SHP77 (cell line): ENCODE results near the gene IFITM5.
"Not testable (repeated sequence)": the region's sequence is repeated elsewhere in the genome, so short reads cannot be mapped to it uniquely, and the experiment has no call there.

ENCODE experiments used
- DNase-seq, 2 experiments: peaks; one replicate each; lab custom pipeline; 2025; lab: John Stamatoyannopoulos, UW

Gene IFITM5

GRCh38 chr11:312092-312816 is 12.9 kb upstream of the IFITM5 start:
- no peak for DNase-seq

DNA sequence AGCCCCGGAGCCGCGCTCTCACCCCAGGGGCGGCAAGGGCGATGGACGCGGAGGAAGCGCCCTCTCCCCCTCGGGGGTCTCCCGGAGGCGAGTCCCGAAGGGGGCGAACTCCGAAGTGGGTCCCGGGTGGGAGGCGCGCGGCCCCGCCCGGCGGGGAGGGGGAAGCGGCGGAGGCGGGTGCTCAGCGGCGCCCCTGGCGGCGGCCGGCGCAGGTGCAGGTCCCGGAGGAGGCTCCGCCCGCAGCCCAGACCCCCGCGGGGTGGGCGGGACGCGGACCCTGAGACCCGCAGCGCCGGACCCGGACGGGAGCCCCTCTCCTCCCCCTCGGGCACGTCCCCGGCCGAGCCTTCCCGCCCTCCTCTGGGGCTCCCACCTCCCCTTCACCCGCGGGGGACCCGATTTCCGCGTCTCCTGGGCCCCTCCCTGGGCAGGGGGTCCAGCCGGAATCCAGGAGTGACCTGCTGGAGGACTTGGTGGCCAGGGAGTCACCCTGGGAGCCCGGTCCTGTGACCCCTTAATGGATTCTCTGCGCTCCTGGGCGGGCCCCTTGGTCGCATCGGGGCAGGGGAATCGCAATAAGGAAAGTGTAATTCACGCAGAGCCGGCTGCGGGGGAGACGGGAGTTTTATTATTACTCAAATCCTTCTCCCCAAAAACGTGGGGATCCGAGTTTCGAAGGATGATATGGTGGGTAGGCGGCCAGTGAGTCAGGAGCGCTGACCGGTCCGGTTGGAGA is 11.9 kb upstream of the IFITM5 start:
- DNase-seq, result not testable (repeated sequence)

DNA sequence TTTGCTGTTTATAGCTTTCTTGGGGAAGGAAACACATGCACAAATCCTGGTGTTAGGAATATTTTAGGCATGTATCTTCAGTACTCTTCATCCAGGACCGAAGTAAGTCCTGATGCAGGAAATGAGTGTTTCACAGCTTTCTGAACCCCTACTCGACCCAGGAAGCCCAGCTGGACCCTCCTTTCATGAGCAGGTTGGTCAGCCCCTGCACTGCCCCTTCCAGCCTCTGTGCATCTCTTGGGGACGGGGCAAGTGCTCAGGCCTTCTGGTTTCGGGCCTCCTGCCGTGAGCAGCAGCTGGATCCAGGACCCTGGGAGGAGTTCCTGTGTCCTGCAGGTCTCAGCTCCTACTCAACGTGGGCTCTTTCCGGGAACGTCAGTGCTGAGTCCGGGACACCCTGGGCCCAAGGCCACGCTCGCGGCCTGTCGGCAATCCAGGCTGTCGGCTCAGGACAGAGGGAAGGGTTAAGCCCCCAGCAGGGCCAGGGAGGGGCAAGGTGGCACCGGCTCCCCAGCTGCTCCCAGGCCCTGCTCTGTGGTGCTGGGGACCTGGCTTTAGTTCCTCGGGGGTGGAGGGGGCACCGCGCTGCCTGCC is 10.8 kb upstream of the IFITM5 start:
- DNase-seq, result not testable (repeated sequence)

DNA sequence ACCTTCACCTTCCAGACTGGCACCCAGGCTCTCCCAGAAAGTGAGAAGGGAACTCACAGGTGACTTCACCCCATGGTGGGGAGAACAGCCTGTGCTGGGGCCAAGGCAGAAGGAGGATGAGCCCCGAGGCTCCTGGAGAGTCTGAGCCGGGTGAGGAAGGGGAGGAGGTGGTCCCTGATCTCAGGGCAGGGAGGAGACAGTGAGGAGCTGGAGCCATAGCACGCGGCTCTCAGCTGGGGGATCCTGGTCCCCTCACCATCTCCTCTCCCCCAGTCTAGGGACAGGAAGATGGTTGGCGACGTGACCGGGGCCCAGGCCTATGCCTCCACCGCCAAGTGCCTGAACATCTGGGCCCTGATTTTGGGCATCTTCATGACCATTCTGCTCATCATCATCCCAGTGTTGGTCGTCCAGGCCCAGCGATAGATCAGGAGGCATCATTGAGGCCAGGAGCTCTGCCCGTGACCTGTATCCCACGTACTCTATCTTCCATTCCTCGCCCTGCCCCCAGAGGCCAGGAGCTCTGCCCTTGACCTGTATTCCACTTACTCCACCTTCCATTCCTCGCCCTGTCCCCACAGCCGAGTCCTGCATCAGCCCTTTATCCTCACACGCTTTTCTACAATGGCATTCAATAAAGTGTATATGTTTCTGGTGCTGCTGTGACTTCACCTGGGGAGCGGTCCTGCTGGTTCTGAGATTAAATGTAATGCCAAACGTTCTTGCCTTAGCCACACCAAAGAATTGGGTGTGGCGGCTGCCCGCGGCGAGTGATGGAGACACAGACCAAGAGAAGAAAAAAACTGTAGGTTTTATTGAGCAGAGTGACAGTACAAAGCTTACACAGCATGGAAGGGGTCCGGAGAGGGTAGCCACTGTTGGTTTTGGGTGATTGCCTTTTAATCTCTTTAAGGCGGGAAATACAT is 9.7 kb upstream of the IFITM5 start:
- DNase-seq, result not testable (repeated sequence)

- not testable (repeated sequence) for DNase-seq
Observed at GRCh38 chr11:307766-308708, 8.7 kb upstream of the IFITM5 start, which contains the start of gene IFITM2. Gene IFITM2, plus strand, starts transcription at chr11:307816. Its CDS starts 377 bp downstream, at chr11:308193.

- no peak for DNase-seq
Observed at GRCh38 chr11:306645-307371, 7.5 kb upstream of the IFITM5 start.

GRCh38 chr11:305844-306211 is 6.5 kb upstream of the IFITM5 start:
- no peak for DNase-seq

GRCh38 chr11:304915-305843 is 5.9 kb upstream of the IFITM5 start:
- DNase-seq, result no peak

DNA sequence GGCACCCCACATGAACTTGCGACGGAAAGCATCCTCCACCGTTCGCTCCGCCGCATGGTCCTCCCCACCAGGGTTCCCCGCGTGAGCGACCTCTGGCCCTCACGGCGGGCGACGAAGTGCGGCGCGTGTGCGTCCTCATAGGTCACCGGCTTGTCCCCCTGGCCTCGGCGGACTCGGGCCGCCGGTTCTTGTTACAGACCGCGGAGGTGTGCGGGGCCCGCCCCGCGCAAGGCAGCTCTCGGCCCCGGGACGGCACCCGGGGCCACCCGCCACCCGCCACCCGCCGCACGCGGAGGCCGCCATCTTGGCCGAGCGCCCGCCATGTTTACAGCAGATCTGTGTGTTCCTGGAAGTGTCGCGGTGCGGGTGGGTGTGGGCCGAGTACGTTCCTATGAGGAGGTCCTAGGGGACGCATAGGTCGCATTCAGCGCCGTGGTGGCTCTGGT is 4.8 kb upstream of the IFITM5 start:
- no peak for DNase-seq

- no peak for DNase-seq
Observed at GRCh38 chr11:303363-303762, 4.0 kb upstream of the IFITM5 start.

GRCh38 chr11:299951-300735 is 817 bp upstream of the IFITM5 start:
- DNase-seq, result no peak

- no peak for DNase-seq
Observed at GRCh38 chr11:298406-299065, 790 bp downstream of the IFITM5 start.

- DNase-seq, result no peak
Observed at GRCh38 chr11:297586-298405, 1.5 kb downstream of the IFITM5 start.

DNA sequence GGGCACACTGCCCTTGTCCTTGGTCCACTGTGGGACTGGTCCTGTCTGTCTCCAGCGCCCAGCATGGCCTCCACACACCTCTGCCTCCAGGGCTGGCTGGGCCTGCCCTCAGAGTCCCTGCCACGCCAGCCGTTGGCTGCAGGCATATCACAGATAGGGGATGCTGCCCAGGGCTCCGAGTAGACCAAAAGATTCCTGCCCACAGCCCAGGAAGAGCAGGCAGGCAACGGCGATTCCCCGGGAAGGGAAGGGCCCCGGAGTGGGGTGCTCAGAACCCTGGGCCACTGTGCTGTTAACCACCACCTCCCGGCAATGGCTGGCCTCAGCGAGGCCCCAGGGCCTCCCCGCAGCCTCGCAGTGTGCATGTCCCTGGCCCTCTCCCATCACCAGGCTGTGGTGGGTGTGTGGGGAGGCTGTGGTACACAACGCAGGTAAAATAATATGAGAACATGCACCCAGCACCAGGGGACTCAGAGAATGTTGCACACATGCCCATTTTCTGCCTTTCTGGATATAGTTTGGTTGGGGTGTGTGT is 2.2 kb downstream of the IFITM5 start:
- no peak for DNase-seq

GRCh38 chr11:296171-297050 is 2.9 kb downstream of the IFITM5 start:
- DNase-seq, result no peak
